Measurements from ENCODE around the gene NF1.

- TF ChIP-seq POLR2AphosphoS5 (IDR thresholded peaks at IDR 0.05; ENCODE audit: low read depth, low read length) (no peak), REST (IDR thresholded peaks at IDR 0.05; ENCODE audit: insufficient read depth in 1 of 2, low read depth in 2 of 2, low read length in 2 of 2) (no peak), FOXP2 (optimal IDR thresholded peaks at IDR 0.05; ENCODE audit: borderline replicate concordance, extremely low read depth, extremely low read length, insufficient read depth) (no peak), SIN3A (IDR thresholded peaks at IDR 0.05; ENCODE audit: borderline replicate concordance, insufficient read depth, low read length) (no peak), TAF1 (IDR thresholded peaks at IDR 0.05; ENCODE audit: borderline replicate concordance, insufficient read depth, low read length) (no peak)
These were observed 225.5 kb downstream of the NF1 start for GRCh38 chr17:31320241-31320640.
